CMK (cell line): Measurements from ENCODE around the gene APOBEC3B.
"Not testable (repeated sequence)": the region's sequence is repeated elsewhere in the genome, so short reads cannot be mapped to it uniquely, and the experiment has no call there.

Experiments used
- DNase-seq: peaks from one replicate; pipeline ENCODE4 v3.0.0-alpha.2; 2010; ENCODE audit warnings: low read depth

The APOBEC3B gene

DNA sequence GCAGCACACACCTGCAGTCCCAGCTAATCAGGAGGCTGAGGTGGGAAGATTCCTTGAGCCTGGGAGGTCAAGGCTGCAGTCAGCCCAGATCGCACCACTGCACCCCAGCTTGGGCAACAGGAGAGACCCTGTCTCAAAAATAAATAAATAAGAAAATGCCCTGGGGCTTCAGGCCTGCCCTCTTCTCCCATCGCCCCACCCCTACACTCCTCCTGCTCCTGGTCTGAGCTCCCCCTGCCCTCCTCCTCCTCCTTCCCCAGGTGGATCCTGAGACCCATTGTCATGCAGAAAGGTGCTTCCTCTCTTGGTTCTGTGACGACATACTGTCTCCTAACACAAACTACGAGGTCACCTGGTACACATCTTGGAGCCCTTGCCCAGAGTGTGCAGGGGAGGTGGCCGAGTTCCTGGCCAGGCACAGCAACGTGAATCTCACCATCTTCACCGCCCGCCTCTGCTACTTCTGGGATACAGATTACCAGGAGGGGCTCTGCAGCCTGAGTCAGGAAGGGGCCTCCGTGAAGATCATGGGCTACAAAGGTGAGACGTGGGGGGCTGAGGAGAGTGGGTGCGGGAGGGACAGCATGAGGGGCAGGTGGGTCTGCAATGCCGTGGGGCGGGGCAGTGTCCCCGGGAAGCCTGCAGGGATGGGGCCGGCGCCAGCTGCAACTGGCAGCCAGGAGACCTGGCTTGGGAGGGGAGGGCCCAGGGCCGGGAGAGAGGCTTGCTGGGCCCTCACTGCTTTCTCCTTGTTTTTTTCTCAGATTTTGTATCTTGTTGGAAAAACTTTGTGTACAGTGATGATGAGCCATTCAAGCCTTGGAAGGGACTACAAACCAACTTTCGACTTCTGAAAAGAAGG lies 49.5 kb downstream of the APOBEC3B start:
- not testable (repeated sequence) for DNase-seq

DNA sequence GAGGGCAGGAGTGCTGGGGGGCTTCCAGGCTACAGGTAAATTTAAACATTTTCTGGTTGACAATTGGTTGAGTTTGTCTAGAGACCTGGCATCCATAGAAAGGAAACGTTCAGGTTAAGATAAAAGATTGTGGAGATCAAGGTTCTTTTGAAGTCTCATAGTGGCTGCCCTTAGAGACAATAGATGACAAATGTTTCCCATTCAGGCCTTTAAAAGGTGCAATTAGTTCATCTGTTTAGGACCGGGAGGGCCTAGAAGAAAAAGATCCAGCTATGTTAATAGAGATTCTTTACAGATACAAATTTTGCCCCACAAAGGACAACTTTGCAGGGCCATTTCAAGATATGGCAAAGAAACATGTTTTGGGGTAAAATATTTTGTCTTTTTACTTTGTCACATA lies 54.9 kb downstream of the APOBEC3B start:
- DNase-seq: not testable (repeated sequence)

DNA sequence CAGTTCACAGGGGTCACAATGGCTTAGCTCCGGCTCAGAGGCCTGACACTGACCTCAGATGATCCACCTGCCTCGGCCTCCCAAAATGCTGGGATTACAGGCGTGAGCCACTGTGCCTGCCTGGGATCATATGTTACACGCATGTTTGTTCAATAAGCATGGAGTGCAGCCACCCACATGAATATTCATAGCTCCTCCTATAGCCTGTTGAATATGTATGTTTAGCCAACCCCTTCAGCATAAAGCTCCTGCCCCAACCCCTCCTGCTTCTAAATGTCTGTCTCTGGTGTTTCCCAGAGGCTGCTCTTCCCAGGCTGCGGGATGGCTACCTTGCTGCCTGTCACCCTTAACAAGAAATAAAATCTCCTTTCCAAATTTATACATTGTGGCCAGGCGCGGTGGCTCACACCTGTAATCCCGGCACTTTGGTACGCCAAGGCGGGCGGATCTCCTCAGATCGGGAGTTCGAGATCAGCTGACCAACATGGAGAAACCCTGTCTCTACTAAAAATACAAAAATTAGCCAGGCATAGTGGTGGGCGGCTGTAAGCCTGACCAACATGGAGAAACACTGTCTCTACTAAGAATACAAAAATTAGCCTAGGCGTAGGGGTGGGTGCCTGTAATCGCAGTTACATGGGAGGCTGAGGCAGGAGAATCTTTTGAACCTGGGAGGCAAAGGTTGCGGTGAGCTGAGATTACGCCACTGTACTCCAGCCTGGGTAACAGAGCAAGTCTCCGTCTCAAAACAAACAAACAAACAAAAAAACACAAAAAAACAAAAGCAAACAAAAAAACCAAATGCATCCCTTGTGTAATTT lies 57.4 kb downstream of the APOBEC3B start:
- DNase-seq: no peak

DNA sequence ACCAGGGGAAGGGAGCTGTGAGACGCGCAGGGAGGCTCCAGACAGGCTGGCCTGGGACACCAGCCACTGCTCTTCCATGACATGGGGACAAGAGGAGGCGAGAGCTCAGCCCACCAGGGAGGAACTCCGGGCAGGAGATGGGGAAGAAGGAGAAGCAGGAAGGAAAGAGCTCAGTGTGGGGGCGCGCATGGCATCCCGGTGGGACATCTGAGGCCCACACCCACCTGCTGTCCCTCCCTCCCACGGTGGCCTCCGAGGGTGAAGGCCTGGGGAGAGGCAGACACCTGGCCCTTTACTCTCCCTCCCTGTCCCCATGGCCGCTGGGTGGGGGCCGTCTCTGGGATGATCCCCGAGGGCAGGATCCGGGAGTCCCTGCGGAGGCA lies 58.0 kb downstream of the APOBEC3B start:
- not testable (repeated sequence) for DNase-seq

DNA sequence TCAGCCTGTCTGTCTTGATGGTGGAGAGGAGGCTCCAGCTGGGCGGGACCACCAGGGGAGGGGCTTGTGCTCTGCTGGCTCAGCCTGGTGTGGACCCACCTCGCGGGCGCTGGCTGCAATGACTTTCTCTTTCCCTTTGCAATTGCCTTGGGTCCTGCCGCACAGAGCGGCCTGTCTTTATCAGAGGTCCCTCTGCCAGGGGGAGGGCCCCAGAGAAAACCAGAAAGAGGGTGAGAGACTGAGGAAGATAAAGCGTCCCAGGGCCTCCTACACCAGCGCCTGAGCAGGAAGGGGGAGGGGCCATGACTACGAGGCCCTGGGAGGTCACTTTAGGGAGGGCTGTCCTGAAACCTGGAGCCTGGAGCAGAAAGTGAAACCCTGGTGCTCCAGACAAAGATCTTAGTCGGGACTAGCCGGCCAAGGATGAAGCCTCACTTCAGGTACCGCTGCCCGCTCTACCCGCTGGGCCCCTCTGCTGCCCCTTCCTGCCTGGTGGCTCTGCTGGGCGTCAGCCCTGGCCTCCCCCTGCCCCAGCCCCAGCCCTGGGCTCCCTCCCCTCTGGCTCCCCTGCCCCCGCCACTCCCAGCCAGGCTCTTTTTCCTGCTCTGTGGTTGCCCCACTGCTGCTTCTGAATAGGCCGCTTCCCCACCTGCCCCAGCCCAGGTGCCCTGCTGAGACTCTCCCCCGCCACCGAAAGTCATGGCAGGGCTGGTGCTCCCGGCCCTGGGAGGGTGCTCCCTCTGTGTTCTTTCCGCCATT lies 58.6 kb downstream of the APOBEC3B start, which contains the start of gene APOBEC3F:
APOBEC3F (plus strand) TSS at position 327 of the 759 bp plus-strand sequence; CDS start at position 424, 97 bp downstream.
- DNase-seq: peak; percentile 47

DNA sequence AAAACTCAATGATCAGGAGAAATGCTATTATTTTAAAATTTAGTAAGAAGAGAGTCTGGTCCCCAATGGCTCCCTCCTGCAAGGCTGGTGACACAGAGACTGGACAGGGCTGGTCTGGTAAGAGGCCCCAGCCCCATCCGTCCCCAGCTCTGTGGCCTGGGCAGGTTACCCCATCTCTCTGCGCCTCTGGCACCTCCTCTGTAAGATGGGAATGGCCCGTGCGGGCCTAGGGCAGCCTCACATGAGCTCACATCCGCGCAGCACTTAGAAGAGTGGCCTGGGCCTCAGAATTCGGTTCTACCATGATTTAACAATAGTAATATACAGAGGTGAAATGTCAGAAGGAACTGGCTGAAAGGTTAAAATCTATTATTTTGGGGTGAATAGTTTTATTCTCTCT lies 59.8 kb downstream of the APOBEC3B start:
- no peak for DNase-seq
